GM19468 (cell line): Measurements from ENCODE around the gene DESI2.
"Not testable (repeated sequence)": the region's sequence is repeated elsewhere in the genome, so short reads cannot be mapped to it uniquely, and the experiment has no call there.

ENCODE experiments used
- ATAC-seq: cut with Tn5 transposase; IDR thresholded peaks from one replicate; pipeline ENCODE4 v1.9.1; 2021; ENCODE audit warnings: mild to moderate bottlenecking, moderate library complexity, moderate number of reproducible peaks; ENCODE audit not compliant: unreplicated experiment; ENCODE audit errors: extremely low read depth

The DESI2 gene

GRCh38 chr1:244654108-244655038, 1.4 kb downstream of the DESI2 start:
- ATAC-seq: no peak

- no peak for ATAC-seq
Measured at GRCh38 chr1:244655186-244655585, 2.3 kb downstream of the DESI2 start.

DNA sequence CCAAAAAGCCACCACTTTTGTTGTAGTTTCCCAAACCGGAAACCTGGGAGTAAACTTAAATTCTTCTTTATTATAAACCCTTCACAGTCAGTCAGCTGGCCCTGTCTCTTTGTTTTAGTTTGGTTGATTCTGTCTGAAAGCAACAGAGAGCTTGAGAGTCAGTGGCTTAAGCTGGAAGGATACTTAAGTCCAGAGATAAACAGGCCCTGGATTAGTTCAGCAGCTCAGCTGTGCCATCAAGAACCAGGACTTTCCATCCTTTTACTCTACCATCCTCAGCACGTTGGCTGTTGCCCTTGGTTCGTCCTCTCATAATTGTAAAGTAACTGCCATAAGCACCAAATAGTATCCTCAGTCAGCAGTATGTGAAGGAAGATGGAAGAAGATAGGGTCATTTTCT, 4.5 kb downstream of the DESI2 start:
- no peak for ATAC-seq

DNA sequence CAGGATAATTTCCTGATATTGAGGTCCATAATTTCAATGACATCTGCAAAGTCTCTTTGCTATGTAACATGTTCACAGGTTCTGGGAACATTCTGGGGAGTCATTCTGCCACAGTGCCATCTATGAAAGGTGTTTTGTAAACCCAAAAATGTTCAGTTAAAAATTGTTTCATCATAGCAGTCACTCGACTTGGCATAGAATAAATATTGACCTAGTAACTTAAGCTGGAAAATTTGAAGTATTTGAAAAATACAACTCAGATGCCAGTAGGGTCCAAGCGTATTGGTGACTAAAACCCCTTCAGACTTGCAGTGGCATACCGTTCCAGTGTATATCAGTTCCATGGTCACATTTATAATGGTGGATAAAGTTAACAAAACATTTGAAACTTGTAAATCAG, 6.8 kb downstream of the DESI2 start:
- ATAC-seq: no peak

- ATAC-seq: no peak
Measured at GRCh38 chr1:244660595-244660994, 7.7 kb downstream of the DESI2 start.

DNA sequence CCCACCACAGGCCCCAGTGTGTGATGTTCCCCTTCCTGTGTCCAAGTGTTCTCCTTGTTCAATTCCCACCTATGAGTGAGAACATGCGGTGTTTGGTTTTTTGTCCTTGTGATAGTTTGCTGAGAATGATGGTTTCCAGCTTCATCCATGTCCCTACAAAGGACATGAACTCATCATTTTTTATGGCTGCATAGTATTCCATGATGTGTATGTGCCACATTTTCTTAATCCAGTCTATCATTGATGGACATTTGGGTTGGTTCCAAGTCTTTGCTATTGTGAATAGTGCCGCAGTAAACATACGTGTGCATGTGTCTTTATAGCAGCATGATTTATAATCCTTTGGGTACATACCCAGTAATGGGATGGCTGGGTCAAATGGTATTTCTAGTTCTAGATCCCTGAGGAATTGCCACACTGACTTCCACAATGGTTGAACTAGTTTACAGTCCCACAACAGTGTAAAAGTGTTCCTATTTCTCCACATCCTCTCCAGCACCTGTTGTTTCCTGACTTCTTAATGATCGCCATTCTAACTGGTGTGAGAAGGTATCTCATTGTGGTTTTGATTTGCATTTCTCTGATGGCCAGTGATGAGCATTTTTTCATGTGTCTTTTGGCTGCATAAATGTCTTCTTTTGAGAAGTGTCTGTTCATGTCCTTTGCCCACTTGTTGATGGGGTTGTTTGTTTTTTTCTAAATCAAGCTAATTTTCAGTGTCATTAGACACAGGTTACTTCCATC, 8.8 kb downstream of the DESI2 start:
- ATAC-seq: not testable (repeated sequence)

GRCh38 chr1:244662599-244662998, 9.7 kb downstream of the DESI2 start:
- ATAC-seq: no peak

GRCh38 chr1:244664353-244664752, 11.4 kb downstream of the DESI2 start:
- no peak for ATAC-seq

GRCh38 chr1:244665771-244666217, 12.9 kb downstream of the DESI2 start:
- ATAC-seq: peak; percentile 19

- not testable (repeated sequence) for ATAC-seq
Measured at GRCh38 chr1:244666672-244667418, 13.9 kb downstream of the DESI2 start.

DNA sequence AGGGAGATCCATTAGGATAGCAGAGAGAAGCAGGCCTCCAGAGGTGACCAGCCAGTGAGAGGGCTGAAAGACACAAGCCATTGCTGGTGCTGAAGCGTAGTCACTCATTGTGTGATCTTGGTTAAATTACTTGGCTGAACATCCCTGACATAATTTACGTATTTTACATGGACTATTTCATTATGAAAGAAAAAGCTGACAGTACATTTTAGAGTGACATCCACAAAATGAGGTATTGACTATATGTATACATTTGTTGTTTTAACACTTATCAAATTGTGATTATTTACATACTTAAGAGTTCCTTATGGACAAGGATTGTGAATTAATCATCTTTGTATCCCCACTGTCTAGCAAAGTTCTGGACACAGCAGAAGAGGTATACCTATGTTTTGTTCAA, 14.9 kb downstream of the DESI2 start:
- no peak for ATAC-seq

DNA sequence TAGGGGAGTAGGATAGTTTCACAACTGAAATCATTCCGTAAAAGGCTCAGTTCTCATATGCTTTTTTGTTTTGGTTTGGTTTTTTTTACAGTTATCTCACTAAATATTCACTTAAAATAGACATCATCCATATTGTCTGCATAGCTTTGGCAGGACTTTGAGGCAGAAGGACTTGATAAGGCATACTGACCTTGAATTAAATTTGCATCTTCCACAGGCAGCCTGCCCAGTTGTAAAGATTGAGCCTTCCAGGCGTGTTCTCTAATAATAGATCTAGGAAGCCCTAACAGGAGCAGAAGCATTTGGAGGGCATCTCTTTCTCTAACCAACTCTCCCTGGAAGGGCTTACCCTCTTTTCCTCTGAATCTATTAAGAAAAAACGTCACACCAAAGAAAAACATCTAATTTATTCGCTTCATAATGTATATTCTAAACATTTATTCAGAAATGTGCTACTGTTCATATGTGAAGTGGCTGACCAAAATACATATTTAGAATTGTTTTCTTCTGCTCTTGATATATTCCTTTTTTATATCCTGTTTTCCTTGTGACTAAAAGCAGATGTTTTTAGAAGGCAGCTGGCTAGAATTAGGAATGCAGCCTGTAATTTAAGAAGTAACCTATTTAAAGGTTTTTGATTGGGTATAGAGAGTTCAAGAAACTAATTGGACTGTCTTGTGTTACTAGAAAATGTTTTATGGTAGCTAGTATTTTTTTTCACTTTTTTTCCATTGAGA, 20.2 kb downstream of the DESI2 start:
- no peak for ATAC-seq

GRCh38 chr1:244674446-244674845, 21.5 kb downstream of the DESI2 start:
- ATAC-seq: no peak

DNA sequence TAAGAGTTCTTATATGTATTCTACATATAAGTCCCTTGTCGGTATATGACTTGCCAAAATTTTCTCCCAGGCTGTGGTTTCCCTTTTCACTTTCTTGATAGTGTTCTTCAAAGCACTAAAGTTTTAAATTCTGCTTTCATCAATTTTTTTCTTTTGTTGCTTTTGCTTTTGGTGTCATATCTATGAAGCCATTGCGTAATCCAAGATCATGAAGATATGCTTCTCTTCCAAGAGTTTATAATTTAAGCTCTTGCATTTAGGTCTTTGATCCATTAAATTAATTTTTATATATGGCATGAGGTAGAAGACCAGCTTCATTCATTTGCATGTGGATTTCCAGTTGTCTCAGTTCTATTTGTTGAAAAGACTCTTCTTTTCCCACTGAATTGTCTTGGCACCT, 22.2 kb downstream of the DESI2 start:
- ATAC-seq: no peak

DNA sequence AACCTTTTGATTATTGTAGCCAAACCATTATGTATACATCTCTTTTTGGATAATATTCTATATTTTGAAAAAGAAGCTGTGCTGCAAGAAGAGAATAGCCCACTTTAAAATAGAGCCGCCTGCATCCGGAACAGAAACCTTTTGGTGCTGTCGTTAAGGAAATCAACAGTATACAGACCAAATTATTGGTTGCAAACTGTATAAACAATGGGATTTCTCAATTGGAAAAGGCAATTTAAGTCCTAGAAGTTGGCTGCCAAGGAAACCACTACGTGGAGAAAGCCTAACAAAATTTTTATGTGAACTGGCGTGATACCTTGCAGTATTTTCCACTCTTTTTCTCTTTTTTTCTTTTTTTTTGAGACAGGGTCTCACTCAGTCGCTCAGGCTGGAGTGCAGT, 25.8 kb downstream of the DESI2 start:
- no peak for ATAC-seq

GRCh38 chr1:244680667-244681066, 27.7 kb downstream of the DESI2 start:
- no peak for ATAC-seq

DNA sequence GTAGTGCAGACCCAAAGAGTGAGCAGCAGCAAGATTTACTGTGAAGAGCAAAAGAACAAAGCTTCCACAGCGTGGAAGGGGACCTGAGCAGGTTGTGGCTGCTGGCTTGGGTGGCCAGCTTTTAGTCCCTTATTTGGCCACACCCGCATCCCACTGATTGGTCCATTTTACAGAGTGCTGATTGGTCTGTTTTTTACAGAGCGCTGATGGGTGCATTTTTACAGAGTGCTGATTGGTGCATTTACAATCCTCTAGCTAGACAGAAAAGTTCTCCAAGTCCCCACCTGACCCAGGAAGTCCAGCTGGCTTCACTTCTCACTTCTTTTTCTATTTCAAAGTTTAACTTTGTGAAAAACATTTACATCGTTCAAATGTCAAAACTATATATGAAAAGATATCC, 29.2 kb downstream of the DESI2 start:
- not testable (repeated sequence) for ATAC-seq

GRCh38 chr1:244695937-244696336, 43.0 kb downstream of the DESI2 start:
- no peak for ATAC-seq

GRCh38 chr1:244699741-244700140, 46.8 kb downstream of the DESI2 start:
- no peak for ATAC-seq

DNA sequence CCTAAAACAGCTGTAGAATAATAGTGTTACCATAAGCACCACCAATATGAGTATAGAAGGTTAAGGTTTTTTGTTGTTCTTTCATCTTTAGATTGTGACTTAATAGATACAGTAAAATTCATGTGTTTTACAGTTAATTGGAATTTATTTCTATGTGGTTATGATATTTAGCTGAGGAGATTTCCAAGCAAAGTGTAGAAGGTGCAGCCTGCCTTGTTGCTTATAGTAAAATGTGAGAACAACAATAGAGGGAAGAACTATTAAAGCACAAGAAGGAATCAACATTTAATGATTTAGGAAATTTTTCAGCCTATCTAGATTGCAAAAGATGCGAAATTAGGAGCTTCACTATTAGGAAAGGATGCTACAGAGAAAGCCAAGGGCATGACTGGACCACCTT, 47.9 kb downstream of the DESI2 start:
- ATAC-seq: no peak
